Gastroesophageal sphincter (tissue), 3 donors: ENCODE measurements around the gene PAX3.

ENCODE experiments used
- CTCF ChIP-seq, 4 experiments: fragments of 200-600 bp in 2 of 4; fragments of 450-650 bp in 2 of 4; sonication (generic) in 1 of 4; IDR thresholded peaks; one replicate each; pipeline ENCODE4 v1.5.1; 2017 to 2019; ENCODE audit warnings: antibody characterized with exemption in 4 of 4, mild to moderate bottlenecking in 2 of 4, moderate library complexity in 2 of 4
- EP300 ChIP-seq: sonication (generic); formaldehyde crosslinking; IDR thresholded peaks from one replicate; pipeline ENCODE4 v1.6.1; 2017; ENCODE audit warnings: antibody characterized with exemption, mild to moderate bottlenecking

DNA sequence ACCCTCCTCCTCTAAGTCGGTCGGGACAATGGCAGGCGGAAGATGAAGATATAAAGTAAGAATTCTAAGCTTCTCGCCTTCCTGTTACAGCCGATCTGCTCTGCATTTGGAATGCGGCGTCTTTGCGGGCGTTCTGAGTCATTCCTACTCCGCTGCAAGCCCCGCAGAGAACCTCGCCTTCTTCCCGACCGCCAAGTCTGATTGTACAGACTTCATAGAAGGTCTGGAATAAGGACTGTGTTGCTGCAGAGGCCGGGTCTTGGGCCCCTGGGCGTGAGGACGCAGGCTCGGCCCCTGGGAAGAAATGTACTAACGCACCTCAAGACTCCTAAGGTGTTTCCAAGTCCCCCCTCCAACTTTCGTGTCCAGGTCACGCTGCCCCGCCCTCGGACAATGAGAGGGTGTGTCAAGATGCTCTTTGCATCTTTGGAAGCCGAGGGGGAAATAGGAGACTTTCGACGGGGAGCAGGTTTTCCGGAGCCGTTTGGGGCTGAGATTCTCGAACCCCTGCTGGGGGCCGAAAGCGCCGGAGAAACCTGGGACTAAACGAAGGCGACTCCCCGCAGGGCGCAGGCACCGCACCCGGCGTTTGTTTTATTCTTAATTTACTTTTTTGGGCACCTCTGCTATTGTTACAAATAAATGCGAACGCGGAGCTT lies 12.7 kb upstream of the PAX3 start:
- no peak for TF ChIP-seq CTCF (IDR thresholded peaks at IDR 0.05)
- TF ChIP-seq EP300 = no peak
